ENCODE measurements around the gene NOD2. TPM values are rescaled to one million over a fixed set of nuclear protein-coding genes. Genes with fewer than 3 reads are reported as not detected.

The NOD2 gene
- total RNA-seq, 1 donor from 2014 or later, result not detected

DNA sequence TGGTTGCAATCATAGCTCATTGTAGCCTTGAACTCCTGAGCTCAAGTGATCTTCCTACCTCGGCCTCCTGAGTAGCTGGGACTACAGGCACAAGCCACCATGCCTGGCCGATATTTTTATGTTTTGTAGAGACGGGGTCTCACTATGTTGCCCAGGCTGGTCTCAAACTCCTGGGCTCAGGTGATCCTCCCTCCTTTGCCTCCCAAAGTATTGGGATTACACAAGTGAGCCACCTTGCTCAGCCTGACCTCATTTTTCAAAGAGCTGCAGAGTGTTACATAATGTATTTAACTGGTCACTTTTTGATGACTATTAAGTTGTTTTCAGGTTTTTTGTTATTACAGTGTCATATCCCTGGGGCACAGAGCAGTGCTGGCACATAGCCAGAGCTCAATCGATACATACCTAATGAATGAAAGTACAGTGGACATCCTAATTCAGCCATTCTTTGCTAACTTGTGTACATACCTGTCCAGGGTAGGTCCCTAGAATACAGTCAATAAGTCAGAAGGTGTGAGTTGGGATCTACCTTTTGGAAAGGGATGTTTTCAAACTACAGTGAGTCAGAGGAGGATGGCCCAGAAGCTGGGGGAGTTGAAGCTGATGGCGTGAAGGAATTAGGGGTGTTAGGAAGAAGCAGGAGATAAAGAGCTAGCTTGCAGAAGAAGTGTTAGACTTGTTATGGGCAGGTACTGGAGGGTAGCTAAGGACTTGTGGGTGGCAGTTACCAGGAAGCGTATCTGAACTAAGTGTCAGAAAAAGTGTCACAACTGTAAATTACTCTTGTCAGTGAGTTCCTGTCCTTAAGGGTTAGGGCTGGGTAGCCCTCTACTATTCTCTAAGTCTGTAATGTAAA, 28.4 kb downstream of the NOD2 start:
- Mint-ChIP-seq H3K4me1 (ENCODE audit: low read depth, unreplicated experiment) (no peaks in the 10 kb centered on the region), H3K27ac (ENCODE audit: unreplicated experiment) (no peak overlapping the region), H3K36me3 (ENCODE audit: low read depth, unreplicated experiment) (no peaks in the 10 kb centered on the region), H3K27me3 (ENCODE audit: low read depth, unreplicated experiment) (peaks cover 6% of the 10 kb centered on the region), H3K4me3 (ENCODE audit: unreplicated experiment) (no peak overlapping the region), H3K9me3 (ENCODE audit: unreplicated experiment) (peaks cover 9% of the 10 kb centered on the region)
- Histone ChIP-seq H3K27me3 (ENCODE audit: insufficient read depth, low read length) (no peaks in the 10 kb centered on the region), H3K4me1 (ENCODE audit: insufficient read depth, low read length) (no peaks in the 10 kb centered on the region), H3K4me2 (ENCODE audit: low read length) (no peak overlapping the region), H3K9ac (ENCODE audit: low read length) (no peak overlapping the region), H3K36me3 (ENCODE audit: insufficient read depth, low read length) (no peaks in the 10 kb centered on the region), H4K20me1 (ENCODE audit: insufficient read depth, low read length) (no peaks in the 10 kb centered on the region), H2AFZ (ENCODE audit: low read depth, low read length) (no peak overlapping the region), H3K4me3 (ENCODE audit: insufficient read depth, low read depth, low read length) (no peak overlapping the region), H3K9me3 (ENCODE audit: insufficient read depth, low read depth, low read length) (no peaks in the 10 kb centered on the region), H3K27ac (ENCODE audit: low read depth, low read length) (no peak overlapping the region), H3K79me2 (ENCODE audit: insufficient read depth, low read length) (no peaks in the 10 kb centered on the region)
- TF ChIP-seq CTCF (IDR thresholded peaks at IDR 0.05; ENCODE audit: insufficient read depth, low read depth, low read length), result no peak
- no peak for TF ChIP-seq EZH2 (IDR thresholded peaks at IDR 0.05; ENCODE audit: insufficient read depth, low read length)
- DNase-seq (ENCODE audit: low read depth) (no peak), FAIRE-seq (no peak)

DNA sequence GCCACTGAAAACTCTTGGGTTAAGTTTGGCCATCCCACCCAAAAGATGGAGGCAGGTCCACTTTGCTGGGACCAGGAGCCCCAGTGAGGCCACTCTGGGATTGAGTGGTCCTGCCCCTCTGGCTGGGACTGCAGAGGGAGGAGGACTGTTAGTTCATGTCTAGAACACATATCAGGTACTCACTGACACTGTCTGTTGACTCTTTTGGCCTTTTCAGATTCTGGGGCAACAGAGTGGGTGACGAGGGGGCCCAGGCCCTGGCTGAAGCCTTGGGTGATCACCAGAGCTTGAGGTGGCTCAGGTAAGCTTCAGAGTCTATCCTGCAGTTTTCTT, 29.0 kb downstream of the NOD2 start:
- H3K27me3 ChIP-seq (ENCODE audit: insufficient read depth, low read length), result no peaks in the 10 kb centered on the region
- no peaks in the 10 kb centered on the region for H3K79me2 ChIP-seq (ENCODE audit: insufficient read depth, low read length)
- DNase-seq (ENCODE audit: low read depth) (no peak), FAIRE-seq (no peak)
- H4K20me1 ChIP-seq (ENCODE audit: insufficient read depth, low read length), result no peaks in the 10 kb centered on the region
- Mint-ChIP-seq H3K27ac (ENCODE audit: unreplicated experiment) (no peak overlapping the region), H3K4me1 (ENCODE audit: low read depth, unreplicated experiment) (no peaks in the 10 kb centered on the region), H3K27me3 (ENCODE audit: low read depth, unreplicated experiment) (peaks cover 5% of the 10 kb centered on the region), H3K36me3 (ENCODE audit: low read depth, unreplicated experiment) (no peaks in the 10 kb centered on the region), H3K4me3 (ENCODE audit: unreplicated experiment) (no peak overlapping the region), H3K9me3 (ENCODE audit: unreplicated experiment) (peaks cover 9% of the 10 kb centered on the region)
- no peak overlapping the region for H3K9ac ChIP-seq (ENCODE audit: low read length)
- H3K27ac ChIP-seq (ENCODE audit: low read depth, low read length), result no peak overlapping the region
- H3K36me3 ChIP-seq (ENCODE audit: insufficient read depth, low read length), result no peaks in the 10 kb centered on the region
- H3K4me2 ChIP-seq (ENCODE audit: low read length), result no peak overlapping the region
- H3K9me3 ChIP-seq (ENCODE audit: insufficient read depth, low read depth, low read length), result no peaks in the 10 kb centered on the region
- TF ChIP-seq CTCF (IDR thresholded peaks at IDR 0.05; ENCODE audit: insufficient read depth, low read depth, low read length) (no peak), EZH2 (IDR thresholded peaks at IDR 0.05; ENCODE audit: insufficient read depth, low read length) (no peak)
- no peak overlapping the region for H3K4me3 ChIP-seq (ENCODE audit: insufficient read depth, low read depth, low read length)
- H3K4me1 ChIP-seq (ENCODE audit: insufficient read depth, low read length), result no peaks in the 10 kb centered on the region
- H2AFZ ChIP-seq (ENCODE audit: low read depth, low read length), result no peak overlapping the region

GRCh38 chr16:50722960-50723359, 29.6 kb downstream of the NOD2 start:
- no peaks in the 10 kb centered on the region for H4K20me1 ChIP-seq (ENCODE audit: insufficient read depth, low read length)
- H3K27ac ChIP-seq (ENCODE audit: low read depth, low read length), result no peak overlapping the region
- no peak overlapping the region for H3K9ac ChIP-seq (ENCODE audit: low read length)
- no peaks in the 10 kb centered on the region for H3K27me3 ChIP-seq (ENCODE audit: insufficient read depth, low read length)
- no peaks in the 10 kb centered on the region for H3K4me1 ChIP-seq (ENCODE audit: insufficient read depth, low read length)
- Mint-ChIP-seq H3K9me3 (ENCODE audit: unreplicated experiment) (peaks cover 9% of the 10 kb centered on the region), H3K27ac (ENCODE audit: unreplicated experiment) (peak overlapping the region; percentile 20), H3K4me3 (ENCODE audit: unreplicated experiment) (no peak overlapping the region), H3K36me3 (ENCODE audit: low read depth, unreplicated experiment) (no peaks in the 10 kb centered on the region), H3K27me3 (ENCODE audit: low read depth, unreplicated experiment) (peaks cover 5% of the 10 kb centered on the region), H3K4me1 (ENCODE audit: low read depth, unreplicated experiment) (no peaks in the 10 kb centered on the region)
- TF ChIP-seq EZH2 (IDR thresholded peaks at IDR 0.05; ENCODE audit: insufficient read depth, low read length) (no peak), CTCF (IDR thresholded peaks at IDR 0.05; ENCODE audit: insufficient read depth, low read depth, low read length) (no peak)
- H2AFZ ChIP-seq (ENCODE audit: low read depth, low read length), result no peak overlapping the region
- no peaks in the 10 kb centered on the region for H3K9me3 ChIP-seq (ENCODE audit: insufficient read depth, low read depth, low read length)
- H3K36me3 ChIP-seq (ENCODE audit: insufficient read depth, low read length), result no peaks in the 10 kb centered on the region
- H3K79me2 ChIP-seq (ENCODE audit: insufficient read depth, low read length), result no peaks in the 10 kb centered on the region
- DNase-seq (ENCODE audit: low read depth) (no peak), FAIRE-seq (no peak)
- no peak overlapping the region for H3K4me3 ChIP-seq (ENCODE audit: insufficient read depth, low read depth, low read length)
- H3K4me2 ChIP-seq (ENCODE audit: low read length), result no peak overlapping the region

Data from astrocyte (in vitro differentiated cells and primary cell).